NCI-H510A treated with DMSO at 0.1 percent for 48 hours (cell line): ENCODE measurements around the gene FRMD4A.
"Not testable (repeated sequence)": the region's sequence is repeated elsewhere in the genome, so short reads cannot be mapped to it uniquely, and the experiment has no call there.

Source experiments
- DNase-seq: peaks from one replicate; lab custom pipeline; 2025; lab: John Stamatoyannopoulos, UW

FRMD4A gene

DNA sequence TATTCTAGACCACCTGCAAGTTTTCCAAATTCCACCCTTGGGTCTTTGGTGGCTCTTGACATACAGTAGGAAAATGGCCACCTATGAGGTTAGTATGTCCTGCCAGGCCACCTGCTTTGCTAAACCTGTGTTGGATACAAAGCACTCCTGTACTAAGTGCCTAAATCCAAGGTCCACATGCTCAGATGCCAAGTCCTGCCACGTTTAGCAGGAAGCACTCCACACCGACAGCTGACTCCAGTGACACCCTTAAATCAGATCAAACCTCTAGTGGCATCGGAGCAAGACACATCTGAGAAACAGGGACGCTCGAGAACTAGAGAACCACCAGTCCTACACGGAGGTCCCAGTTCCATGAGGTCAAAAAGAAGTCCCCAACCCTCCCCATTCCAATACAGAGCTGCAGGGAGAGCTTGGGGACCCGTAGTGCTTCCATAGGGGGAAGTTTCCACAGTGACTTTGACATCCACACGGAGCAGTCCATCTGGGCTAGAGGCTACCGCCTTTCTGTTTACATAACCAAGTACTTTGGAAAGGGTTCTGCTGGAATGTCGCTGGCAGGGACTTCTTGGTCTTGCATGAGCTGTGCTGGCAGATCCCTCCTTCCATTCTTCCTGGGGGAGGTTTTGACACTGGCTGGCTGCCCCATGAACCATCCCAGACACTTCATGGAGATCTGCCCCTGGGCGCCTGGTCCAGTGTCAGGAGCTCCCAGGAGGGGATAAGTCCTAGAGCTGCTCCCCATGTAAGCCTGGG is 453.4 kb downstream of the FRMD4A start:
- DNase-seq, result no peak

DNA sequence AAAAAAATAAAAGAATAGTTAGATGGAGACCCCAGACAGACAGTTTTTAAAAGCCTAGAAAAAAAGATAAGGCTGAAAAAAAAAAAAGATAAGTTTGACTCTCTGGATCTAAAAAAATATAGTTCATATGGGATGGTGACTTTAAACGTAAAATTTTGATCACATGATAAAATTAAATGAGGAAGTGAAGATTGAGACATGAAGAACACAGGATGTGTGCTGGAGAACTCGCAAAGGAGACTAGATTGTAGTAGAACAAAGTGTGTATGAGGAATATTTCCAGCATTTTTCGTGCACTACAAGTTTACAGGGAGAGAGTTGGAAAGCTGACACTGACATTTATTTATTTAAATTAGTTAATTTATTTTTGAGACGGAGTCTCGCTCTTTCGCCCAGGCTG is 457.5 kb downstream of the FRMD4A start:
- DNase-seq, result no peak

DNA sequence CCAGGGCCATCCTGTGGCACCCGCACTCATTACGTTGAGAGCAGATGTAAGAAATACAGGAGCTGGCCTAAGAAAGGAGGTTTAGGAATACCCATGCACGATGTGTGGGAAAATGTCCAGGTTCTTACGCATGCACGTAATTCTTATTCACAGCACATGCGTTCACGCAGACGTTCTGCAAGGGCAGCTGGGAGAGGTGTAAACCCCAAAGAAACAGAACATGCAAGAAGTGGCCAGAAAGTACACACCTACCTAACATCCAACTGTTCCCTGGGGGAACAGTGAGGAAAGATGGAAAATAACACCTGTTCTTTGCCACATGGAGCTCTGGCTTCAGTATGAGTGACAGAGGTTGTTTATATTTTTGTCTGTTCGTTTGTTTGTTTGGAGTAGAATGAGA is 458.3 kb downstream of the FRMD4A start:
- DNase-seq, result no peak

DNA sequence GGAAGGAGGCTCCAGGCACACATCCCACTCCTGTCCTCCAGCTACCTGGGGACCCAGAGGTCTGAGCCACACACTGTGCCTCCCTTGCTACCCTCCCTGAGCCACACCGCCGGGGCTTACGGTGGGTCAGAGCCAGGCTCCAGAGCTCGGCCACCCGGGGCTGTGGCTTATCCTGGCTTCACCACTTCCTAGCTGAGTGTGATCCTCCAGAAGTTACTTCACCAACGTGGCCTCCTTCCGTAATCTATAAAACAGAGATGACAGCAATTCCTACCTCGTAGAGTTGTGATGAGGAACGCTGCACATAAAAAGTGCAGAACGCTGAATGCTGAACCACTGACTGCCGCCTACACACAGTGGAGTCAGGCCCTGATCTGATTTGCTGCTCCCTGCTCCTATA is 458.9 kb downstream of the FRMD4A start:
- no peak for DNase-seq

DNA sequence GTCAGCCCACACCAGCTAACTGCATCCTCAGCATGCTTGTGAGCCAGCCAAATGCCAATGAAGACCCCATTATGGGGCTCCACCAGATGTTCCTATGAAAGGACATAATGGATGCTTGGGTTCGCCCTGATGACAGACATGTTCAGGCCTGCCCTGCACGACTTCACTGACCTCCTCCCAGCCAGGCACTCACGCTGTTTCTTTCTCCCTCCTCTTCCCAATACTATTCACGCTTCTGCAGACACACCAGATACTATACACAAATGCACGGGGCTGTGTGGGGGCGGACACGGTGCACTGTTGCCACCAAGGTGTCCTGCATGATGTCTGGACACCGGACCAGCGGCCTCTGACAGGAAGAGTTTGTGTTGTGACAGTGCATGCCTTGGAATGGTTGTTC is 459.7 kb downstream of the FRMD4A start:
- no peak for DNase-seq

DNA sequence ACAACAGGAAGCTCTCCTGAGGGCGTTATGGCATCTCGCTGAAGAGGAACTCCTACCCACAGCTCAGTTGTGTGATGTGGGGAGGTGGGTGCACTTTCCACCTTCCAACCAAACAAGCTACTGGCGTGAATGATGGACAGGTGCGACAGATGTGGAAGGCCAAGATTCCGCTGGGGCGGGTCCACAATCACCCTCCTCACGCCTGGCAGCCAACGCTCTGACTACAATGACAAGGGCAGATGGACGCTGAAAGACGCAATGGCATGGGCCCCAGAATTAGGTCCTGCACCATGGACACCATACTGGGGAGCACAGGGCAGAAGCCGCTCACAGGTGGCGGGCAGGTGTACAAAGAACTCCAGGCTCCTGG is 461.4 kb downstream of the FRMD4A start:
- DNase-seq, result no peak

DNA sequence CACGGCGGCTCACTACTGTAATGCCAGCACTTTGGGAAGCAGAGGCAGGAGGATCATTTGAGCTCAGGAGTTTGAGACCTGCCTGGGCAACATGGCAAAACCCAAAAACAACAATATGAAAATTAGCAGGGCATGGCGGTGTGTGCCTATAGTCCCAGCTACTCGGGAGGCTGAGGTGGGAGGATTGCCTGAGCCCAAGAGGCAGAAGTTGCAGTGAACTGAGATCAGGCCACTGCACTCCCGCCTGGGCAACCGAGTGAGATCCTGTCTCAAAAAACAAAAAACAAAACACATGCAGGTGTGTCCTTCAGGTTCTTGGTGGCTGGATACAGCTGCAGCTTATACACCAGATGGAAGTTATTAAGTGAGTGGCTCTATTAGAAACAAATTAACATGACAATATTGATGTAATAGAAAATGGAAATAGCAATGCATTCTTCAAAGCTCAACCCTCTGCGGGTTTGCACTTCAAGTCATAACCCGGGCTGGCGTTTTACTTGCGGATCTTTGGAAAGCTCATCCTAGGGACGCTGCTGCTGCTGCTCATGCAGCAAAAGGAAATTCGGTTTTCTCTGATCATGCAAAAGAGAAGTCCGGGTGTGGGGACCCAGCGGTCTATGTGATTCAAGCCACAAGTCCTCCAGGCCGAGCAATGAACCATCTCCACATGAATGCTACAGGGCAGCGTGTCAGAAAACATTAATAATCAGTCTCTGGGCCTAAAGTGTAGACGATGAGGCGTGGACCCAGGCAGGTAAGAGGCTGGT is 462.0 kb downstream of the FRMD4A start:
- DNase-seq, result no peak

DNA sequence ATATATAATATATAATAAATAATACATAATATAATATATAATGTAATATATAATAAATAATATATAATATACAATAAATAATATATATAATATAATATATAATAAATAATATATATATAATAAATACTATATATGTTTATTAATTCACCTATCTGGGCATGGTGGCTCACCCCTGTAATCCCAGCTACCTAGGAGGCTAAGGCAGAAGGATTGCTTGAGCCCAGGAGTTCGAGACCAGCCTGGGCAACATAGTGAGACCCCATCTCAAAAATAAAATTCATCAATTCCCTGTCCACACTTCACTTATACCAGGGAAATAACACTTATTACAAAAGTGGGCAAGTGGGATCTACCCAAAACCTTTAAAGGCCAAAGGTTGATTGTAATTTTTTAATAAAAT is 462.9 kb downstream of the FRMD4A start:
- no peak for DNase-seq

DNA sequence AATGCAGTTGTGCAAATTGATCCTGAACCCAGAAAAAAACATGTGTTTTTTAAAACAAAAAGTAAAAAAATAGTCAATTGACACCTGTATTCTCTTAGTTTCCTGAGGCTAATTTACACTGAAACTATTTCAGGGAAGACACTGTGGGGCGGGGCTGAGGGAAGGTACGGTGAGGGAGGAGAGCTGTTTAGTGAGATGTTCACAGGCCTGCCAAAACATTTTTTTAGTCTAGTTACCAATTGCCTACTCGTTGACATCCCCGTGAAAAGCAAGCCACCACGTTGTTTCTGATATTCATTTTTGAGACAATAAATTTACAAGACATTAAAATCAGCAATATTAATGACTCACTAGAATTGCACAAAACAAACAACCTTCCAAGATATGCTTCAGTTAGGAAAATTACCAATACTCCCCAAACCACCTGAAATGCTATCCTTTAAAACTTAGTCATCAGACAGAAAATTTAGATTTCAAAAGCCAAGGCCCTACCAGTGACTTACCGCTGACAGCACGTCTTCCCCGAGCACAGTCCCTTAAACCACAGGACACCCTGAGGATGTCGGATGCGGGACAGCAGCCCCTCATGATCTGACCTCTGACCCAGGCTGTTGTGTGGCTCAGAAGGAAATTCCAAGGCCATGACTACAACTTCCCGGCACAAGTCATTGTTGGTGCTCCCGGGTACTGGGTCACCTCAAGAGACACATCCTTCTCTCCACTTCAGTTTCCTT is 464.8 kb downstream of the FRMD4A start:
- no peak for DNase-seq

DNA sequence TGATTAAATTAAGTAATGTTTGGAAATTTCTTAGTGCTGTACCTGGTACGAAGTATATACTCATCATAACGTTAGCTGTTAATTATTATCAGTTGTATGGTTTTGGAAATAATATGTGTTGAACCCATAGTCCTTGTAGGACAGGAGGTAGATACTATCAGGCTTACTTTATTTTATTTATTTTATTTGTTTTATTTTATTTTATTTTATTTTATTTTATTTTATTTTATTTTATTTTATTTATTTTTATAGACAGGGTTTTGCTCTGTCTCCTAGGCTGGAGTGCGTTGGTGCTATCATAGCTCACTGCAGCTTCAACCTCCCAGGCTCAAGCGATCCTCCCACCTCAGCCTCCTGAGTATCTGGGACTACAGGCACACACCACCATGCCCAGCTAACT is 465.5 kb downstream of the FRMD4A start:
- not testable (repeated sequence) for DNase-seq

DNA sequence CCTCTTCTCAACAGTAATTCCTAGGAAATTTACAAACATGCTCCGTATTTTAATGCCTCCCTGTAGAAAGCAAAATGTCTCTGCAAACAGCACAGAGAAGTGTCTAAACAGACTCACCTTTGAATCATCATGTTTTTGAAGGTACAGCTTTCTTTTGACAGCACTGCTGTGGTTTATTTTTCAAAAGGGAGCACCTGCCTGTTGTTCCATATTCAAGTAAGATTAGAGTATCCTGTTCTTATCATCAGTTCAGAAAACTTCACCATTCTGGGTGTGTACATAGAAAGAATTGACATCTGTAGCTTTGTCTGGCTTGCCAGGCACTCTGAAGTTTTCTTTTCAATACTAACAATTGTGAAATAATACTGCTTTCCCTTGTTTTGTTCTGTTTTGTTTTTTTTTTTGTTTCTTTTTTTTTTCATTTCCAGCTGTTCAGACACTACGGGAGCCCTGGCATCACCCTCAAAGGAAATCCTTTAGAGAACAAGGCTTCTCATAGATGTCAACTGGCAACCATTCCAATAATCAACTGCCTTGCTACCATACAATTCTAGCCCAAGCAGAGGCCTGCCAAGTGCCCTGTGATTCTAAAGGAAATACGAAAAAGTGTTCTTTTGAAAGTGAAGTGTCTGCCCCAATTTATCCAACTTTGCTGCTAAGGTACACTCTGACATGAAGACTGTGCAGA is 468.0 kb downstream of the FRMD4A start:
- DNase-seq, result no peak

DNA sequence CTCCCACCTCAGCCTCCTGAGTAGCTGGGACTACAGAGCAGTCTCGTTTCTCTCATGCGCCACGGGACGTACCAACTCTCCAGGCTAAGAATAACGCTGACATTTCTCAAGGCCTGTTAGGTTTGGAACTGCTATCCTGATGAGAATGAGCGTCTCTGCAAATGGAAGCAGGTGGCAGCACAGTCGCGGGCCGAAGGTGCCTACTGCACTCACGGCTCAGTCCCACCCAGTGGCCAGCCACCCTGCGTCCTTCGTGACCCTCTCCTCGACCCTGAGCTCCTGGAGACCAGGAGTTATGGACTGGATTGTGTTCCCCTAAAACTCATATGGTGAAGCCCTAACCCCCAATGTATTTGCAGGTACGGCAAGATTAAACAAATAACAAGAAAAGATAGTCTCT is 469.8 kb downstream of the FRMD4A start:
- no peak for DNase-seq

DNA sequence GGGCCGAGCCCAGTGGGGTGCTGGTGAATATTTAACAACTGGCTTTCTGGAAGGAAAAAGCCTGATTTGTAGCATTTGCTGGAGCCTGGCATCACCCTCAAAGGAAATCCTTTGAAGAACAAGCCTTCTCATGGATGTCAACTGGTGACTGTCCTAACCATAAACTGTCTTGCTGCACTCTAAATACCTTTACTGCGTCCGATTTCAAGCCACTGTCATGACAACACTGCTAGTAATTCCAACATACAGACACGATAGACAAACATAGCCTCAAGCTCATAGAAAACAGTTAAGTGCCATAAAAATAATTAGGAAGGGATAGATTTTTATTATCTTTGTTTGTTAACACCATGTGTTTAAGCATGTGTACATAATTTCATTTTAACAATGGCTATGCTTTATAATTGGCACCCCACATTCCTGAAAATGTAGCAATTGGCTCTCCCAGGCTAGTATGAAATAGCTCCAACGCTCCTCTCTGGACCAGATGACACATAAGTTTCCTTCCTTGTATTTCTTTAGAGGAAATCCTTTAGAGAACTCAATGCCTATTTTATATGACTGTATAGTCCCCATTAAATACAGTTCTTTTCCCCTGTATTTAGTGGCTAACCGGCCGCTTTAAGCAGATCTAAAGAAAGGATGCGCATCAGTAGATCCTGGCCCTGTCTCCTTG is 470.6 kb downstream of the FRMD4A start:
- no peak for DNase-seq

DNA sequence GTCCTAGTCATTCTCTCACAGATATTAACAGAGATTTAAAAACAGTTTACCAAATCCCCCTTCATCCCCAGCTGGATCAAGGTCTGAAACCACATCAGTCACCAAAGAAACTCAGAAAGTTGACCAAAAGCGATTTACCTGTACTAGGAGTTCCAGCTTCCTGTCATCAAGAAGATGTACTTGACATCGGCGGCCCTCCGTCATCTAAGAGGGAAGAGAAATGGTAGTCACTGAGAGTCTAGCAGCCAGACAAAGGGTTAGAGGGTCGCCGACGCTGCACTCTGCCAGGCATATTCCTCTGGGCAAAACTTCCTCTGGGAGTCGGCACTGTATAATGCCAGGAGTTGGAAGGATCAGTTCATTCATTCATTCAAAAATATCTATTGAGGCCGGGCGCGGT is 472.0 kb downstream of the FRMD4A start:
- DNase-seq, result no peak

DNA sequence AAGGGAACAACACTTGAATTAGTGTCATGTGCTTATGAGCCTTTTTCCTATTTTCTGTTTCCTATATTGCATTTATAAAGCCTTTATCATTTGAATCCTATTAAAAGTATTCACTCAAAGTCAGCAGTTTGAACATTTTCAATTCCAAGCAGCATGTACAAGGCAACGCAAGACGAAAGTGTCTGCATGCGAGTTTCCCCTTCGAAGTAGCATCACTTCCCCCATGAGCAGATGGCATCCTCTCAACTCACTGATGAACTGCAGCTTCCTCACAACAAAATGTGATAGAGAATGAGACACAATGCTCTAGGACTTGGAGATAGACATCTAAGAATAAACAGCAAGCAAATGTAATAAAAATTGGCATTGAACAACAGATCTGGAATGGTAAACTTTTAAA is 473.3 kb downstream of the FRMD4A start:
- no peak for DNase-seq

DNA sequence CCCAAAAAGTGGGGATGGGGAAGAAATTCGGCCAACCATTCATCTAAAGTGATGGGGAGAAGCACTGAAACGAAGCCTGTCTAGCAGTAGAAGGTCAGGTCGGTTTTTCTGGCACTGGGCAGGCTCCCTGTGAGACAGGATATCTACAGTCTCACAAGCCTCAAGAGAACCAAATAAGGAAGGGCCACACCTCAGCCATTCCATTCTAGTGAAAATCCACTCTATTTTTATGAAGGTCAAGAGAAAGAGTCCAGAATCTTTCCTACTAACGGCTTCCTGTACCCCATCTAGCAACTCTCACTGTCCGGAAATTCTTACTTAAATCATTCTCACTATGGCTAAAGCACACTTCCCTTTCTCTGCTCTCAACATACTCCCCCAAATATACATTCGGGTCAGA is 476.9 kb downstream of the FRMD4A start:
- no peak for DNase-seq

DNA sequence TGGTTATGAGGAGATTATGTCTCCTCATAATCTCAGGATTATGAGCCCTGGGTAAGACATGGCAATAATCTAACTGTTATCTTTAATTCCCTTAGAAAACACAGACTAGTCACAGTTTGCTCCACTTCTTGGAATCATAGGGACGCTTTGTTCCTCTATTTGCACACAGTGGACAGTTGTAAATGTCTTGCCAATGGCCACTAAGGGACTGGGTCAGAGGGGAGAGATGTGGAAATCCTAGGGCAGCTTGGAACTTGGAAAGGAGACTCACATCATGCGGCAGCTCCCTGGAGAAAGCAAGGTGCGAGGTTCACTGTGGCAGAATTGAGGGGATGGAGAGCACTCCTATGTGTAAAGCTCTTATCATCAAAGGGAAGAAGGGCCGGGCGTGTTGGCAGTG is 477.9 kb downstream of the FRMD4A start:
- DNase-seq, result no peak

DNA sequence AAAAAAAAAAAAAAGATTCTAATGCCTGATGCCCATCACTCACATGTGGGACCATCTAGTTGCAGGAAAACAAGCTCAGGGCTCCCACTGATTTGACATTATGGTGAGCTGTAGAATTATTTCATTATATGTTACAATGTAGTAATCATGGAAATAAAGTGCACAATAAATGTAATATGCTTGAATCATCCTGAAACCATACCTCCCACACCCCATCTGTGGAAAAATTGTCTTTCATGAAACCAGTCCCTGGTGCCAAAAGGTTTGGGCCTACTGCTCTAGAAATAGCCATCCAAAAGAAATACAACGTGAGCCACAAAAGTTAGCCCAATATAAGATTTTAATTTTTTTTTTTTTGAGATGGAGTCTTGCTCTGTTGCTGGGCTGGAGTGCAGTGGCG is 478.8 kb downstream of the FRMD4A start:
- DNase-seq, result no peak

DNA sequence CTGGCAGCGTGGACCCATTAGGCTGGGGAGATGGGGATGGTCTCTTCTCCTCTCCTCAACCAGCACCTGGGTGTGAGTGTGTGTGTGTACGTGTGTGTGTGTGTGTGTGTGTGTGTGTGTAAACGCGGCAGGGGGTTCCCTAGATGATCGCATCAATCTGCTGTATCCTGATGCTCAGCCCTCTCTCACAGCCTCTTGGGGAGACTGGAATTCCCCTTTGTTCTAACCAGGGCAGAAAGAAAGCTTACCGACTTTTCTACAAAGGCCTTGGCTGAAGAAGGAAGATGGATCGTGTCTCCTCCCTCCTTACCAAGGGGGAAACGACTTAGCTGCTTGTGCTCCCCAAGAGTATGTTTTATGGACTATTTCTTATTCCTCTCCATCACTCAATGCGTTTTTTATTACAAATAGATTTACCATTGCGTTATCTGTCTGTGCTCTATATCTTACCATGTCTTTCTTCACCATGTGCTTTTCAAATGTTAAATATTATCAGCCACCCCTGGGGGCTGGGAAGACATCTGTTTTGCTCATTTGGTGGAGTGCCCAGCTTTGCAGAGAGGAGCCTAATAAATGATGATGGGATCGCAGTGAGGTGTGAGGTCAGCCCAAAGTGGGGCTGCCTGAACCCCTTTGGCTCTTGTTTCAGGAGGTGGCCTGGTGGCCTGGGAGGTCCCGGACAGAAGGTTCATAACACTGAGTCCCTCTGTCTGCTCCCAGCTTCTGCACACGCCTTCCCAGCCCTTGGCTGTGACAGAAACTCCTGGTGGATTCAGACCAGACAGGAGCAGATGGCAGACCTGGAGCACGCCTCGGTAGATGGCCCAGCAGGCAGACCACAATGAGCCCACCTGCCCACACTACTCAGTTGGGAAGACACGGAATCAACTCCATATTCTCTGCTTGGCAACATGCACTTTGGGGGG is 481.9 kb downstream of the FRMD4A start:
- no peak for DNase-seq

DNA sequence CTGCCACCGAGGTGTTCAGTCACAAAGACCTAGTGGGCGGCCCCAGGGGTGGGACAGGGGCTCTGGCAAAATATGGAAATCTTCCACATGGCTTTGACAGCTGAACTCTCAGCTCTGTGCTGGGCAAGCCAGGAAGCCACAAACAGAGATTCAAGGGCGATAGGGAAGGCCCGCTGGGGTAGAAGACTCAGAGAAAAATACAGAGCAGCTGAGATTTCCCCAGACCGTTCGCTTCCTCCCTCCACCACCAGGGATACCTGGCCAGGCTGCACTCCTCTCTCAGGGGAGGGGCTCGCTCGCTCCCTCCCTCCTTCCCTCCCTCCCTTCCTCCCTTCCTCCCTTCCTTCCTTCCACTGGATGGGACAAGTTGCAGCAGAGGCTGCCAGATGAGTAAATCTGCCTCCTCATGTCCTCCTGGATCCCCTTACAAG is 483.5 kb downstream of the FRMD4A start:
- DNase-seq, result no peak

DNA sequence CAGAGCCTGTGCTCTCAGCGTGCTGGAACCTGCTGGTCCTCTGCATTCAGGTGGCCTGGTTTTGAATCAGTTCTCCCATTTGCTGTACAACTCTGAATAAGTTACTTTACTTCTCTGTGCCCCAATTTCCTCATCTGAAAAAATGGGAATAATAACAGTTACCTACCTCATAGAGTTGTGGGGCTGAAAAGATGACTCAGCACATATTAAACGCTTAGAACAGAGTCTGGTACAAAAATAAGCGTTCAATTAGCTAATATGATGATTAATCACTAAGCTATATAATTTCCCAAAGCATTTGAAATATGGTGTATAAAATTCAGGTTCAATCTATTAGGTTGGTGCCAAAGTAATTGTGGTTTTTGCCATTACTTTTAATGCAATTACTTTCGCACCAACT is 484.8 kb downstream of the FRMD4A start:
- DNase-seq, result no peak
